HG02884 (cell line): ENCODE data around the gene BRWD1.
"Not testable (repeated sequence)": the region's sequence is repeated elsewhere in the genome, so short reads cannot be mapped to it uniquely, and the experiment has no call there.

ENCODE experiments used
- ATAC-seq: cut with Tn5 transposase; IDR thresholded peaks from one replicate; pipeline ENCODE4 v1.9.1; 2021; ENCODE audit warnings: mild to moderate bottlenecking, moderate library complexity; ENCODE audit not compliant: unreplicated experiment

BRWD1 gene

GRCh38 chr21:39178421-39178820 lies 135.0 kb downstream of the BRWD1 start:
- ATAC-seq = no peak

- no peak for ATAC-seq
These were observed 137.1 kb downstream of the BRWD1 start for GRCh38 chr21:39176271-39176709.

GRCh38 chr21:39175665-39176064 lies 137.8 kb downstream of the BRWD1 start:
- ATAC-seq = no peak

GRCh38 chr21:39175154-39175553 lies 138.3 kb downstream of the BRWD1 start:
- ATAC-seq = no peak

GRCh38 chr21:39173716-39174680 lies 139.4 kb downstream of the BRWD1 start:
- no peak for ATAC-seq

GRCh38 chr21:39169906-39170305 lies 143.5 kb downstream of the BRWD1 start:
- ATAC-seq = no peak

GRCh38 chr21:39168800-39169199 lies 144.6 kb downstream of the BRWD1 start:
- ATAC-seq = no peak

GRCh38 chr21:39164523-39164922 lies 148.9 kb downstream of the BRWD1 start:
- ATAC-seq = no peak

- ATAC-seq = no peak
These were observed 152.4 kb downstream of the BRWD1 start for GRCh38 chr21:39161064-39161463.

GRCh38 chr21:39159342-39160063 lies 153.9 kb downstream of the BRWD1 start:
- no peak for ATAC-seq

GRCh38 chr21:39157241-39157640 lies 156.2 kb downstream of the BRWD1 start:
- not testable (repeated sequence) for ATAC-seq

GRCh38 chr21:39156024-39156423 lies 157.4 kb downstream of the BRWD1 start:
- ATAC-seq = no peak

- no peak for ATAC-seq
These were observed 157.9 kb downstream of the BRWD1 start for GRCh38 chr21:39155578-39155977.

- ATAC-seq = no peak
These were observed 159.6 kb downstream of the BRWD1 start for GRCh38 chr21:39153842-39154241.

GRCh38 chr21:39153373-39153772 lies 160.1 kb downstream of the BRWD1 start:
- ATAC-seq = no peak

- no peak for ATAC-seq
These were observed 161.2 kb downstream of the BRWD1 start for GRCh38 chr21:39152271-39152670.

GRCh38 chr21:39150877-39151276 lies 162.6 kb downstream of the BRWD1 start:
- ATAC-seq = no peak

- no peak for ATAC-seq
These were observed 163.1 kb downstream of the BRWD1 start for GRCh38 chr21:39150316-39150715.

GRCh38 chr21:39149882-39150281 lies 163.6 kb downstream of the BRWD1 start:
- ATAC-seq = no peak

- ATAC-seq = no peak
These were observed 164.5 kb downstream of the BRWD1 start for GRCh38 chr21:39148975-39149374.

GRCh38 chr21:39144191-39144590 lies 169.2 kb downstream of the BRWD1 start:
- ATAC-seq = no peak

GRCh38 chr21:39142972-39143371 lies 170.5 kb downstream of the BRWD1 start:
- no peak for ATAC-seq
